HepG2 (cell line): Measurements from ENCODE around the gene CDH12. TPM values are rescaled to one million over a fixed set of nuclear protein-coding genes. Genes with fewer than 3 reads are reported as not detected.

Experiments used
- ATAC-seq: fragments of 200-7000 bp; cut with Tn5 transposase; 3 replicates; pipeline ENCODE4 v1.9.1; 2020; ENCODE audit warnings: mild to moderate bottlenecking, moderate library complexity
- BruUV-seq: library from RNA; stranded (reverse); fragments of 400-500 nt; replicated peaks from 2 replicates; lab custom pipeline; 2021; lab: Mats Ljungman, UMichigan
- CTCF ChIA-PET: fragments of 300-600 bp; formaldehyde crosslinking; extraction: SDS; loops from one replicate; lab custom pipeline; 2021; ENCODE audit warnings: low total read pairs, inconsistent platforms, low intra/inter-chr PET ratio; lab: Yijun Ruan, JAX
- POLR2A ChIA-PET: fragments of 350-600 bp; sonication (Branson Sonifier 250); formaldehyde crosslinking; loops from one replicate; lab custom pipeline; 2020; ENCODE audit warnings: antibody characterized with exemption, inconsistent platforms; lab: Yijun Ruan, JAX
- DNase-seq: peaks from one replicate; pipeline ENCODE4 v3.0.0-alpha.2; 2015; ENCODE audit warnings: low spot score
- FAIRE-seq: peaks from 3 replicates; lab custom pipeline; 2011; peaks lifted over from hg19 to GRCh38; lab: Jason Lieb, UNC
- H2AFZ ChIP-seq: one replicate; pipeline ENCODE4 v1.6.1; 2011; ENCODE audit warnings: low read length, inconsistent platforms
- H3K27ac ChIP-seq: fragments of 300-600 bp; 3 replicates; pipeline ENCODE4 v1.8.0; 2011; ENCODE audit warnings: mixed run types, mild to moderate bottlenecking, mixed read lengths, low read length, inconsistent platforms; ENCODE audit not compliant: insufficient read depth; ENCODE audit errors: extremely low read length
- H3K27me3 ChIP-seq, 2 experiments: fragments of 200-600 bp in 1 of 2; 2 replicates in 1 of 2; 3 replicates in 1 of 2; pipeline versions ENCODE4 v1.6.0 to v1.8.0; 2011; ENCODE audit warnings: low read length in 2 of 2, mild to moderate bottlenecking in 2 of 2, moderate library complexity in 2 of 2, inconsistent platforms in 1 of 2; ENCODE audit not compliant: insufficient read depth in 2 of 2, control insufficient read depth in 1 of 2
- H3K36me3 ChIP-seq, 2 experiments: fragments of 200-600 bp in 1 of 2; replicated peaks in 1 of 2; 2 replicates in 1 of 2; 3 replicates in 1 of 2; pipeline versions ENCODE4 v1.5.1 to v1.8.0; 2011; ENCODE audit warnings: low read length in 2 of 2, inconsistent platforms in 1 of 2; ENCODE audit not compliant: insufficient read depth in 2 of 2, control insufficient read depth in 1 of 2
- H3K4me1 ChIP-seq: 2 replicates; pipeline ENCODE4 v1.5.1; 2012; ENCODE audit warnings: low read length, inconsistent platforms; ENCODE audit not compliant: insufficient read depth
- H3K4me2 ChIP-seq: 2 replicates; pipeline ENCODE4 v1.6.0; 2011; ENCODE audit warnings: low read depth, low read length, inconsistent platforms
- H3K4me3 ChIP-seq, 3 experiments: fragments of 200-600 bp in 1 of 3; sonication (generic), shearing (Covaris generic) in 1 of 3; replicated peaks in 1 of 3; 2 replicates each; pipeline ENCODE4 v1.5.1; 2011 to 2016; ENCODE audit warnings: low read length in 3 of 3, inconsistent platforms in 2 of 3, low read depth in 2 of 3, mild to moderate bottlenecking in 2 of 3, control low read depth in 1 of 3, mixed read lengths in 1 of 3; ENCODE audit not compliant: insufficient read depth in 1 of 3
- H3K79me2 ChIP-seq: one replicate; pipeline ENCODE4 v1.6.1; 2011; ENCODE audit warnings: low read length, inconsistent platforms; ENCODE audit not compliant: insufficient read depth
- H3K9ac ChIP-seq: 2 replicates; pipeline ENCODE4 v1.6.0; 2011; ENCODE audit warnings: mild to moderate bottlenecking, low read depth, low read length, inconsistent platforms; ENCODE audit not compliant: insufficient read depth
- H3K9me3 ChIP-seq: 2 replicates; pipeline ENCODE4 v1.5.1; 2012; ENCODE audit warnings: mild to moderate bottlenecking, low read length
- H4K20me1 ChIP-seq: 2 replicates; pipeline ENCODE4 v1.6.0; 2011; ENCODE audit warnings: inconsistent platforms, mild to moderate bottlenecking, low read length, moderate library complexity; ENCODE audit not compliant: insufficient read depth
- BATF2 ChIP-seq: sonication (generic); formaldehyde crosslinking; IDR thresholded peaks from 2 replicates; pipeline ENCODE4 v1.8.0; 2022; ENCODE audit warnings: mild to moderate bottlenecking, missing genetic modification reagents, moderate library complexity
- CENPT ChIP-seq: sonication (generic); formaldehyde crosslinking; IDR thresholded peaks from 2 replicates; pipeline ENCODE4 v1.8.0; 2022; ENCODE audit warnings: low read depth, mild to moderate bottlenecking, moderate library complexity, missing genetic modification reagents
- HNF1A ChIP-seq, 2 experiments: sonication (generic) in 1 of 2; formaldehyde crosslinking in 1 of 2; IDR thresholded peaks; 2 replicates each; pipeline versions ENCODE4 v1.4.0 to v1.6.1; 2016 to 2020; ENCODE audit warnings: borderline replicate concordance in 1 of 2, low read depth in 1 of 2, mild to moderate bottlenecking in 1 of 2, missing genetic modification reagents in 1 of 2
- NR2F2 ChIP-seq: IDR thresholded peaks from 2 replicates; pipeline ENCODE4 v1.6.1; 2012; ENCODE audit warnings: low read depth, inconsistent platforms, borderline replicate concordance
- PHF5A ChIP-seq: IDR thresholded peaks from one replicate; pipeline ENCODE4 v1.6.1; 2018; ENCODE audit warnings: low read depth, missing genetic modification reagents; ENCODE audit not compliant: unreplicated experiment
- PPARG ChIP-seq: conservative IDR thresholded peaks from 2 replicates; pipeline ENCODE4 v1.6.1; 2016; ENCODE audit warnings: missing biosample characterization, missing genetic modification reagents
- RXRA ChIP-seq: sonication (generic); formaldehyde crosslinking; IDR thresholded peaks from 2 replicates; pipeline ENCODE4 v1.5.1; 2020; ENCODE audit warnings: missing genetic modification reagents
- TBX3 ChIP-seq: fragments of 450-650 bp; IDR thresholded peaks from 2 replicates; pipeline ENCODE4 v1.6.1; 2017; ENCODE audit warnings: antibody characterized with exemption, mild to moderate bottlenecking, inconsistent platforms, borderline replicate concordance
- ZNF121 ChIP-seq: sonication (generic); formaldehyde crosslinking; IDR thresholded peaks from 2 replicates; pipeline ENCODE4 v1.5.0; 2020; ENCODE audit warnings: mild to moderate bottlenecking, missing genetic modification reagents
- ZNF33B ChIP-seq: sonication (generic); formaldehyde crosslinking; IDR thresholded peaks from 2 replicates; pipeline ENCODE4 v1.5.1; 2020; ENCODE audit warnings: mild to moderate bottlenecking, missing genetic modification reagents
- ZNF839 ChIP-seq: sonication (generic); formaldehyde crosslinking; IDR thresholded peaks from 2 replicates; pipeline ENCODE4 v1.4.0; 2020; ENCODE audit warnings: missing genetic modification reagents, mild to moderate bottlenecking, borderline replicate concordance
- ZSCAN21 ChIP-seq: sonication (generic); formaldehyde crosslinking; IDR thresholded peaks from 2 replicates; pipeline ENCODE4 v1.8.0; 2022; ENCODE audit warnings: mild to moderate bottlenecking, missing genetic modification reagents, moderate library complexity, borderline replicate concordance
- ZSCAN29 ChIP-seq: sonication (generic); formaldehyde crosslinking; conservative IDR thresholded peaks from 2 replicates; pipeline ENCODE4 v1.4.0; 2020; ENCODE audit warnings: mild to moderate bottlenecking, missing genetic modification reagents
- WGBS: methylation state at CpG from one replicate; pipeline ENCODE4 v1.1.6; 2017; ENCODE audit warnings: low lambda C conversion rate; 5-methylcytosine and 5-hydroxymethylcytosine counted together
- in situ Hi-C: cut with HindIII; loops from 2 replicates; pipeline ENCODE4 v1.10.0; 2017; ENCODE audit warnings: low pct_unique_long_range_greater_than_20kb; ENCODE audit not compliant: extremely low pct_ligation_motif_present
- intact Hi-C: fragments of 100-400 bp; cut with micrococcal nuclease; formaldehyde crosslinking; loops from one replicate; pipeline ENCODE4 v1.10.0; 2022; ENCODE audit not compliant: unreplicated experiment
- polyA plus RNA-seq, 8 experiments: library from polyadenylated mRNA; depleted of rRNA in 3 of 8; stranded (reverse) in 7 of 8; unstranded in 1 of 8; fragments of >200 nt; fragmentation: Illumina TruSeq in 4 of 8; extraction: Trizol in 4 of 8; gene quantifications; 2 replicates each; pipeline versions ENCODE4 v1.2.1 to v1.2.3, GENCODE V29; 2011 to 2016; ENCODE audit warnings: low read depth in 4 of 8, missing spikeins in 1 of 8, mixed read lengths in 1 of 8; ENCODE audit not compliant: insufficient read depth in 1 of 8
- total RNA-seq, 5 experiments: library from RNA; depleted of rRNA; stranded (reverse); fragments of >200 nt; fragmentation: Illumina TruSeq; extraction: Trizol; gene quantifications; 2 replicates each; pipeline ENCODE4 v1.2.3, GENCODE V29; 2016; ENCODE audit warnings: low read depth in 1 of 5

CDH12 gene
- total and polyA plus RNA-seq, 2 of the 13 experiments (the other 11 are each of a cell fraction or from before 2014, with no cell fraction given), result not detected

- POLR2A ChIA-PET, result no interaction called here
- TF ChIP-seq NR2F2 (no peak), CENPT (CRISPR knock-in tag) (no peak), PHF5A (CRISPR knock-in tag) (no peak), ZSCAN21 (CRISPR knock-in tag) (no peak), TBX3 (no peak), BATF2 (CRISPR knock-in tag) (no peak), RXRA (CRISPR knock-in tag) (no peak), ZNF121 (no peak), ZNF839 (CRISPR knock-in tag) (no peak), ZSCAN29 (CRISPR knock-in tag) (no peak), ZNF33B (CRISPR knock-in tag) (no peak), HNF1A (IDR thresholded peaks at IDR 0.05; ENCODE audit: low read depth) (no peak), HNF1A (CRISPR knock-in tag; IDR thresholded peaks at IDR 0.05; ENCODE audit: borderline replicate concordance) (no peak), PPARG (CRISPR knock-in tag) (no peak)
- Histone ChIP-seq H2AFZ (no peak overlapping the region), H3K4me3 (no peak overlapping the region), H3K36me3 (no peaks in the 10 kb centered on the region), H3K27ac (no peak overlapping the region), H3K4me2 (no peak overlapping the region), H3K4me1 (no peaks in the 10 kb centered on the region), H3K79me2 (no peaks in the 10 kb centered on the region), H3K9ac (no peak overlapping the region), H3K27me3 (no peaks in the 10 kb centered on the region), H4K20me1 (no peaks in the 10 kb centered on the region), H3K9me3 (no peaks in the 10 kb centered on the region)
- CTCF ChIA-PET, result no interaction called here
- no peak for DNase-seq
- no TSS peak for BruUV-seq
- intact Hi-C loops (no loop called here), in situ Hi-C loops (no loop called here)
- no peak for ATAC-seq
- 0% methylated on average over 1 of the region's 1 CpG for WGBS
- no peak for FAIRE-seq
Measured at GRCh38 chr5:21826884-21827283, 1026.3 kb downstream of the CDH12 start.
